HG03159 (cell line): Measurements from ENCODE around the gene FUBP3.
"Not testable (repeated sequence)": the region's sequence is repeated elsewhere in the genome, so short reads cannot be mapped to it uniquely, and the experiment has no call there.

Experiments used
- ATAC-seq: cut with Tn5 transposase; IDR thresholded peaks from one replicate; pipeline ENCODE4 v1.9.1; 2021; ENCODE audit warnings: mild to moderate bottlenecking, moderate library complexity; ENCODE audit not compliant: unreplicated experiment

FUBP3 gene

GRCh38 chr9:130555968-130556367 is 23.4 kb upstream of the FUBP3 start:
- no peak for ATAC-seq

- no peak for ATAC-seq
Observed at GRCh38 chr9:130556396-130557076, 22.8 kb upstream of the FUBP3 start.

- no peak for ATAC-seq
Observed at GRCh38 chr9:130557077-130557468, 22.3 kb upstream of the FUBP3 start.

GRCh38 chr9:130561056-130561455 is 18.3 kb upstream of the FUBP3 start:
- no peak for ATAC-seq

GRCh38 chr9:130562525-130562924 is 16.9 kb upstream of the FUBP3 start:
- ATAC-seq: not testable (repeated sequence)

GRCh38 chr9:130563797-130564196 is 15.6 kb upstream of the FUBP3 start:
- no peak for ATAC-seq

- ATAC-seq: no peak
Observed at GRCh38 chr9:130565792-130566191, 13.6 kb upstream of the FUBP3 start.

- no peak for ATAC-seq
Observed at GRCh38 chr9:130570208-130570607, 9.2 kb upstream of the FUBP3 start.

- ATAC-seq: no peak
Observed at GRCh38 chr9:130575514-130575913, 3.9 kb upstream of the FUBP3 start.

GRCh38 chr9:130576176-130576575 is 3.2 kb upstream of the FUBP3 start:
- ATAC-seq: no peak

- ATAC-seq: peak; percentile 34
Observed at GRCh38 chr9:130579738-130580463, 524 bp downstream of the FUBP3 start.

GRCh38 chr9:130581766-130582165 is 2.4 kb downstream of the FUBP3 start:
- no peak for ATAC-seq

GRCh38 chr9:130583271-130583670 is 3.9 kb downstream of the FUBP3 start:
- no peak for ATAC-seq

GRCh38 chr9:130587921-130588320 is 8.5 kb downstream of the FUBP3 start:
- ATAC-seq: no peak

- no peak for ATAC-seq
Observed at GRCh38 chr9:130588416-130588815, 9.0 kb downstream of the FUBP3 start.

- no peak for ATAC-seq
Observed at GRCh38 chr9:130589754-130590153, 10.4 kb downstream of the FUBP3 start.

- no peak for ATAC-seq
Observed at GRCh38 chr9:130590305-130590704, 10.9 kb downstream of the FUBP3 start.

GRCh38 chr9:130593020-130593419 is 13.6 kb downstream of the FUBP3 start:
- no peak for ATAC-seq

- no peak for ATAC-seq
Observed at GRCh38 chr9:130597228-130597627, 17.9 kb downstream of the FUBP3 start.

- ATAC-seq: no peak
Observed at GRCh38 chr9:130598188-130598587, 18.8 kb downstream of the FUBP3 start.

GRCh38 chr9:130599625-130600024 is 20.2 kb downstream of the FUBP3 start:
- ATAC-seq: no peak

GRCh38 chr9:130601100-130601499 is 21.7 kb downstream of the FUBP3 start:
- no peak for ATAC-seq

- ATAC-seq: no peak
Observed at GRCh38 chr9:130604295-130604694, 24.9 kb downstream of the FUBP3 start.
